LoVo (cell line): ENCODE measurements around the gene AZI2.
A peak's percentile ranks its signal among the peaks of the same experiment; 100 is the strongest.

ENCODE experiments used
- DNase-seq: peaks from one replicate; pipeline ENCODE4 v3.0.0-alpha.2; 2016; ENCODE audit warnings: low spot score

Gene AZI2

GRCh38 chr3:28348629-28349468 lies at the start of gene AZI2, which contains the start of gene ZCWPW2:
TSS of gene AZI2 (minus strand) at chr3:28348824. CDS start at chr3:28340617, 8,207 bp downstream.
TSS of gene ZCWPW2 (plus strand) at chr3:28348721. CDS start at chr3:28413069, 64,348 bp downstream.
- peak; percentile 95 for DNase-seq

GRCh38 chr3:28388978-28389377 lies 40.4 kb upstream of the AZI2 start:
- no peak for DNase-seq

GRCh38 chr3:28386049-28386448 lies 37.4 kb upstream of the AZI2 start:
- DNase-seq = no peak

GRCh38 chr3:28376424-28376823 lies 27.8 kb upstream of the AZI2 start:
- DNase-seq = no peak

- peak; percentile 61 for DNase-seq
Measured at GRCh38 chr3:28349469-28350000, 911 bp upstream of the AZI2 start.

- no peak for DNase-seq
Measured at GRCh38 chr3:28348265-28348628, 377 bp downstream of the AZI2 start.

GRCh38 chr3:28347374-28348264 lies 1.0 kb downstream of the AZI2 start:
- no peak for DNase-seq

GRCh38 chr3:28345690-28346089 lies 2.9 kb downstream of the AZI2 start:
- no peak for DNase-seq

GRCh38 chr3:28343144-28343543 lies 5.5 kb downstream of the AZI2 start:
- DNase-seq = no peak

GRCh38 chr3:28337230-28337629 lies 11.4 kb downstream of the AZI2 start:
- no peak for DNase-seq

GRCh38 chr3:28335246-28335645 lies 13.4 kb downstream of the AZI2 start:
- DNase-seq = no peak

GRCh38 chr3:28334552-28334951 lies 14.1 kb downstream of the AZI2 start:
- no peak for DNase-seq

GRCh38 chr3:28328188-28329151 lies 20.2 kb downstream of the AZI2 start:
- DNase-seq = peak; percentile 42

GRCh38 chr3:28326458-28326926 lies 22.1 kb downstream of the AZI2 start:
- DNase-seq = no peak

GRCh38 chr3:28322464-28322863 lies 26.2 kb downstream of the AZI2 start:
- DNase-seq = no peak

GRCh38 chr3:28320981-28321380 lies 27.6 kb downstream of the AZI2 start:
- DNase-seq = no peak

- peak; percentile 19 for DNase-seq
Measured at GRCh38 chr3:28317438-28318022, 31.1 kb downstream of the AZI2 start.

- DNase-seq = no peak
Measured at GRCh38 chr3:28316226-28316625, 32.4 kb downstream of the AZI2 start.

- no peak for DNase-seq
Measured at GRCh38 chr3:28315711-28316110, 32.9 kb downstream of the AZI2 start.

GRCh38 chr3:28308196-28308595 lies 40.4 kb downstream of the AZI2 start:
- no peak for DNase-seq

- DNase-seq = no peak
Measured at GRCh38 chr3:28301688-28302087, 46.9 kb downstream of the AZI2 start.
